PC-9 (cell line): ENCODE data around the gene LDB1. TPM values are rescaled to one million over a fixed set of nuclear protein-coding genes. Genes with fewer than 3 reads are reported as not detected.

Experiments
- BruUV-seq: library from RNA; stranded (reverse); fragments of 400-500 nt; replicated peaks from 2 replicates; lab custom pipeline; 2021; lab: Mats Ljungman, UMichigan
- CTCF ChIA-PET: fragments of 300-600 bp; sonication (Branson Sonifier 250); formaldehyde crosslinking; loops from one replicate; lab custom pipeline; 2022; ENCODE audit warnings: antibody characterized with exemption; lab: Charles Lee
- POLR2A ChIA-PET: fragments of 300-600 bp; sonication (Branson Sonifier 250); formaldehyde crosslinking; loops from one replicate; lab custom pipeline; 2022; ENCODE audit warnings: antibody characterized with exemption; ENCODE audit not compliant: unreplicated experiment; lab: Charles Lee
- DNase-seq, 2 experiments: peaks; one replicate each; pipeline versions ENCODE4 v3.0.0 to v3.0.0-alpha.2; 2015 to 2022; ENCODE audit warnings: mixed read lengths in 1 of 2
- H2AFZ ChIP-seq: fragments of 200-600 bp; sonication (generic); 2 replicates; pipeline ENCODE4 v1.8.1; 2017; ENCODE audit warnings: antibody characterized with exemption
- H3F3A ChIP-seq: fragments of 200-600 bp; sonication (generic); 2 replicates; pipeline ENCODE4 v1.8.1; 2017; ENCODE audit warnings: antibody characterized with exemption, mild to moderate bottlenecking, low read depth; ENCODE audit not compliant: insufficient read depth
- H3K27ac ChIP-seq: fragments of 200-600 bp; sonication (generic); 2 replicates; pipeline ENCODE4 v1.6.1; 2016; ENCODE audit warnings: mixed run types
- H3K27me3 ChIP-seq: fragments of 200-600 bp; sonication (generic); 2 replicates; pipeline ENCODE4 v1.6.1; 2016; ENCODE audit warnings: low read depth, mixed run types; ENCODE audit not compliant: insufficient read depth
- H3K36me3 ChIP-seq: fragments of 200-600 bp; sonication (generic); 2 replicates; pipeline ENCODE4 v1.6.1; 2016; ENCODE audit warnings: low read depth, mixed run types
- H3K4me1 ChIP-seq: fragments of 200-600 bp; sonication (generic); replicated peaks from 2 replicates; pipeline ENCODE4 v1.6.1; 2016; ENCODE audit warnings: mixed run types; ENCODE audit not compliant: insufficient read depth
- H3K4me2 ChIP-seq: fragments of 200-600 bp; sonication (generic); 2 replicates; pipeline ENCODE4 v1.6.1; 2017; ENCODE audit warnings: mixed run types
- H3K4me3 ChIP-seq: fragments of 200-600 bp; sonication (generic); 2 replicates; pipeline ENCODE4 v1.6.1; 2016; ENCODE audit warnings: mixed run types
- H3K79me2 ChIP-seq: fragments of 200-600 bp; sonication (generic); 2 replicates; pipeline ENCODE4 v1.6.1; 2017; ENCODE audit warnings: low read depth, mixed run types
- H3K9me2 ChIP-seq: fragments of 200-600 bp; sonication (generic); 2 replicates; pipeline ENCODE4 v1.8.1; 2017; ENCODE audit warnings: mild to moderate bottlenecking; ENCODE audit not compliant: insufficient read depth
- H3K9me3 ChIP-seq: fragments of 200-600 bp; sonication (generic); 2 replicates; pipeline ENCODE4 v1.8.1; 2016; ENCODE audit warnings: low read depth; ENCODE audit not compliant: insufficient read depth
- H4K20me1 ChIP-seq: fragments of 200-600 bp; sonication (generic); 2 replicates; pipeline ENCODE4 v1.8.1; 2017; ENCODE audit not compliant: insufficient read depth
- EZH2 ChIP-seq: fragments of 200-600 bp; sonication (generic); IDR thresholded peaks from 2 replicates; pipeline ENCODE4 v1.8.0; 2017; ENCODE audit warnings: antibody characterized with exemption, low read depth
- intact Hi-C: fragments of 100-400 bp; cut with micrococcal nuclease; formaldehyde crosslinking; loops from one replicate; pipeline ENCODE4 v1.10.0; 2022; ENCODE audit not compliant: unreplicated experiment
- total RNA-seq: library from RNA; stranded (reverse); gene quantifications from 2 replicates; pipeline ENCODE4 v1.2.3, GENCODE V29; 2021
- TF ChIP-seq, protein P1 (sequence below): fragments of 200-600 bp; sonication (generic); conservative IDR thresholded peaks from 2 replicates; pipeline ENCODE4 v1.6.1; 2017; ENCODE audit warnings: mixed run types, antibody characterized with exemption, mild to moderate bottlenecking, moderate library complexity

The LDB1 gene
- total RNA-seq, 1 experiment from 2014 or later, result 38.5 TPM

DNA sequence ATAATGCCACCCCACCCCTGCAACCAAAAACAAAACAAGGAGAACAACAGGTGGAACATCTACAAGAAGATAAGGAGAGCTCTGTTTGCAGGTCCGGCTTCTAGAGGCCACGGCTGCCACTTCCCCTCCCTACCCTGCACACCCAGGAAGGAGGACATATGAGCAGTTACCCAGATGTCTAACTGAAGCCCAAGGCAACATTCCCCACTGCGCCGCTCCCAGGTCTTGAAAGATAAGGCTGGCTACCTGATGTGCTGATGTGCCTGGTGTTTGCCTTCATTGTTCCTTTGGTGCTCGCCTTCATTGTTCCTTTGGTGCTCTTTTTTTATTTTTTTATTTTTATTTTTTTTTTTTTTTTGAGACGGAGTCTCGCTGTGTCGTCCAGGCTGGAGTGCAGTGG, 34.0 kb downstream of the LDB1 start:
- no peak overlapping the region for H3K4me3 ChIP-seq
- BruUV-seq, result no TSS peak
- ChIA-PET CTCF (no interaction called here), POLR2A (no interaction called here)
- no peak overlapping the region for H3K27ac ChIP-seq
- H3K9me2 ChIP-seq, result no peaks in the 10 kb centered on the region
- H3K4me1 ChIP-seq, result no peaks in the 10 kb centered on the region
- no peaks in the 10 kb centered on the region for H3K79me2 ChIP-seq
- H3K27me3 ChIP-seq, result no peaks in the 10 kb centered on the region
- DNase-seq, result no peak
- H3K4me2 ChIP-seq, result no peak overlapping the region
- no peak overlapping the region for H2AFZ ChIP-seq
- intact Hi-C loops, result no loop called here
- TF ChIP-seq, protein P1, sequence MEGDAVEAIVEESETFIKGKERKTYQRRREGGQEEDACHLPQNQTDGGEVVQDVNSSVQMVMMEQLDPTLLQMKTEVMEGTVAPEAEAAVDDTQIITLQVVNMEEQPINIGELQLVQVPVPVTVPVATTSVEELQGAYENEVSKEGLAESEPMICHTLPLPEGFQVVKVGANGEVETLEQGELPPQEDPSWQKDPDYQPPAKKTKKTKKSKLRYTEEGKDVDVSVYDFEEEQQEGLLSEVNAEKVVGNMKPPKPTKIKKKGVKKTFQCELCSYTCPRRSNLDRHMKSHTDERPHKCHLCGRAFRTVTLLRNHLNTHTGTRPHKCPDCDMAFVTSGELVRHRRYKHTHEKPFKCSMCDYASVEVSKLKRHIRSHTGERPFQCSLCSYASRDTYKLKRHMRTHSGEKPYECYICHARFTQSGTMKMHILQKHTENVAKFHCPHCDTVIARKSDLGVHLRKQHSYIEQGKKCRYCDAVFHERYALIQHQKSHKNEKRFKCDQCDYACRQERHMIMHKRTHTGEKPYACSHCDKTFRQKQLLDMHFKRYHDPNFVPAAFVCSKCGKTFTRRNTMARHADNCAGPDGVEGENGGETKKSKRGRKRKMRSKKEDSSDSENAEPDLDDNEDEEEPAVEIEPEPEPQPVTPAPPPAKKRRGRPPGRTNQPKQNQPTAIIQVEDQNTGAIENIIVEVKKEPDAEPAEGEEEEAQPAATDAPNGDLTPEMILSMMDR, result no peak
- TF ChIP-seq EZH2, result no peak
- H3F3A ChIP-seq, result no peaks in the 10 kb centered on the region
- no peaks in the 10 kb centered on the region for H4K20me1 ChIP-seq
- H3K36me3 ChIP-seq, result no peaks in the 10 kb centered on the region
- no peaks in the 10 kb centered on the region for H3K9me3 ChIP-seq

DNA sequence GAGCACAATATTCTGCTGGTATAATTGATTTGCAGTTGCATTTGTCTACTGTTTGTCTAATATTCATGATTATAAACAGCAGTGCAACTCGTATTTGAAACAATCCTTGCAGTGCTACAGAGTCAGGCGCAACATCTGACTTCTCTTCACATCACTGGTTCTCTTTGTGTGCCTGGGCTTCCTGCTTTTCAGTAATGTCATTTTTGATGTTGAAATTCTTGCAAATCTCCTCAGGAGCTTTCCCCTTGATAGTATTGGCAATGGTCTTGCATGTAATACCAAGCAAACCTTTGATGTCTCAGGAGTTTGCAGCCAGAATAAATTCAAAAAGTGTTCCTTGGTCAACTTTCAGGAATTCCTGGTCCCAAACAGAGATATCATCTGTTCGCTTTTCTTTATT, 34.8 kb downstream of the LDB1 start:
- no peaks in the 10 kb centered on the region for H3K79me2 ChIP-seq
- H3K4me1 ChIP-seq, result no peaks in the 10 kb centered on the region
- no peaks in the 10 kb centered on the region for H4K20me1 ChIP-seq
- intact Hi-C loops, result no loop called here
- H3K9me3 ChIP-seq, result no peaks in the 10 kb centered on the region
- no peaks in the 10 kb centered on the region for H3K9me2 ChIP-seq
- BruUV-seq, result no TSS peak
- POLR2A ChIA-PET, result no interaction called here
- no peak overlapping the region for H2AFZ ChIP-seq
- no peak overlapping the region for H3K27ac ChIP-seq
- no peaks in the 10 kb centered on the region for H3K27me3 ChIP-seq
- no peak overlapping the region for H3K4me2 ChIP-seq
- TF ChIP-seq, protein P1, result no peak
- TF ChIP-seq EZH2, result no peak
- H3K36me3 ChIP-seq, result no peaks in the 10 kb centered on the region
- H3F3A ChIP-seq, result no peaks in the 10 kb centered on the region
- no peak overlapping the region for H3K4me3 ChIP-seq
- DNase-seq, result no peak
- CTCF ChIA-PET, result interaction anchor here (0.6 kb wide), 1 partner anchor 279 kb away, joined by 3 read pairs; no protein-coding TSS in a partner anchor

DNA sequence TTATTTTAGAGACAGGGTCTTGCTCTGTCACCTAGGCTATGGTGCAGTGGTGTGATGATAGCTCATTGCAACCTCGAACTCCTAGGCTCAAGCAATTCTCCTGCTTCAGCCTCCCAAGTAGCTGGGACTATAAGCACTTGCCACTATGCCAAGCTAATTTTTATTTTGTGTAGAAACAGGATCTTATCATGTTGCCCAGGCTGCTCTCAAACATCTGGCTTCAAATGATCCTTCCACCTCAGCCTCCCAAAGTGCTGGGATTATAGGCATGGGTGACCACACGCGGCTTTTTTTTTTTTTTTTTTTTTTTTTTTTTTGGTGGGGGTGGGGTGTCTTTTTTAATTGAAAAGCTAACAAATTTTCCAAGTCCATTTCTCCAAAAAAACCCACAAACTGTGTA, 36.6 kb downstream of the LDB1 start:
- H3K27ac ChIP-seq, result no peak overlapping the region
- H3K36me3 ChIP-seq, result no peaks in the 10 kb centered on the region
- H3K27me3 ChIP-seq, result 0 out of 2 replicates have a peak, but pooled peaks cover under 1% of the 10 kb centered on the region
- TF ChIP-seq, protein P1, result no peak
- TF ChIP-seq EZH2, result no peak
- no peak for DNase-seq
- H3K4me3 ChIP-seq, result no peak overlapping the region
- BruUV-seq, result no TSS peak
- no peak overlapping the region for H2AFZ ChIP-seq
- POLR2A ChIA-PET, result interaction anchor here (0.6 kb wide), 1 partner anchor 162 kb away, joined by 6 read pairs; the partner anchor contains the start of gene GBF1
- H3K9me2 ChIP-seq, result no peaks in the 10 kb centered on the region
- H3K4me2 ChIP-seq, result no peak overlapping the region
- intact Hi-C loops, result no loop called here
- CTCF ChIA-PET, result no interaction called here
- H3F3A ChIP-seq, result no peaks in the 10 kb centered on the region
- H3K79me2 ChIP-seq, result no peaks in the 10 kb centered on the region
- no peaks in the 10 kb centered on the region for H3K9me3 ChIP-seq
- no peaks in the 10 kb centered on the region for H3K4me1 ChIP-seq
- no peaks in the 10 kb centered on the region for H4K20me1 ChIP-seq
